CD14-positive monocyte (primary cell): ENCODE measurements around the gene NRXN3. TPM values are rescaled to one million over a fixed set of nuclear protein-coding genes. Genes with fewer than 3 reads are reported as not detected.

Experiments
- DNase-seq, 3 donors: peaks; one replicate each; pipeline ENCODE4 v3.0.0-alpha.2; 2011 to 2022
- H2AFZ ChIP-seq: 2 replicates; pipeline ENCODE4 v1.6.0; 2012; ENCODE audit warnings: mild to moderate bottlenecking, low read depth, low read length, inconsistent platforms; ENCODE audit not compliant: insufficient read depth, poor library complexity, severe bottlenecking
- H3K27ac ChIP-seq, 2 donors: 1 replicate in 1 of 2; 2 replicates in 1 of 2; pipeline ENCODE4 v1.5.1; 2012 to 2013; ENCODE audit warnings: low read length in 2 of 2, control low read depth in 1 of 2, inconsistent platforms in 1 of 2, low read depth in 1 of 2, mild to moderate bottlenecking in 1 of 2
- H3K27me3 ChIP-seq, 2 donors: one replicate each; pipeline versions ENCODE4 v1.6.0 to v1.6.1; 2011 to 2013; ENCODE audit warnings: low read length in 2 of 2; ENCODE audit not compliant: control insufficient read depth in 2 of 2, insufficient read depth in 2 of 2
- H3K36me3 ChIP-seq, 2 donors: replicated peaks in 1 of 2; 1 replicate in 1 of 2; 2 replicates in 1 of 2; pipeline versions ENCODE4 v1.5.1 to v1.6.1; 2012 to 2013; ENCODE audit warnings: low read length in 2 of 2, control low read depth in 1 of 2, inconsistent platforms in 1 of 2, mild to moderate bottlenecking in 1 of 2; ENCODE audit not compliant: insufficient read depth in 2 of 2, control insufficient read depth in 1 of 2
- H3K4me1 ChIP-seq, 2 donors: 1 replicate in 1 of 2; 2 replicates in 1 of 2; pipeline versions ENCODE4 v1.5.1 to v1.6.1; 2012 to 2013; ENCODE audit warnings: low read length in 2 of 2, control low read depth in 1 of 2, inconsistent platforms in 1 of 2, mild to moderate bottlenecking in 1 of 2, moderate library complexity in 1 of 2; ENCODE audit not compliant: insufficient read depth in 2 of 2, control insufficient read depth in 1 of 2
- H3K4me2 ChIP-seq: replicated peaks from 2 replicates; pipeline ENCODE3; 2012; ENCODE audit warnings: low read length, moderate library complexity, mild to moderate bottlenecking; ENCODE audit not compliant: poor library complexity, severe bottlenecking; ENCODE audit errors: extremely low read depth
- H3K4me3 ChIP-seq, 3 experiments: fragments of 200-600 bp in 1 of 3; sonication (generic) in 1 of 3; replicated peaks in 1 of 3; 1 replicate in 2 of 3; 2 replicates in 1 of 3; pipeline ENCODE4 v1.5.1; 2011 to 2013; ENCODE audit warnings: low read length in 3 of 3, mild to moderate bottlenecking in 3 of 3, control low read depth in 2 of 3, low read depth in 2 of 3, inconsistent platforms in 1 of 3, moderate library complexity in 1 of 3
- H3K79me2 ChIP-seq: 2 replicates; pipeline ENCODE4 v1.6.0; 2012; ENCODE audit warnings: mild to moderate bottlenecking, control low read depth, inconsistent platforms, low read length, moderate library complexity; ENCODE audit not compliant: insufficient read depth
- H3K9ac ChIP-seq: 2 replicates; pipeline ENCODE4 v1.6.0; 2017; ENCODE audit warnings: low read length, mild to moderate bottlenecking; ENCODE audit not compliant: insufficient read depth, poor library complexity, severe bottlenecking
- H3K9me3 ChIP-seq, 2 donors: replicated peaks in 1 of 2; 1 replicate in 1 of 2; 2 replicates in 1 of 2; pipeline versions ENCODE4 v1.5.1 to v1.6.1; 2012 to 2013; ENCODE audit warnings: low read length in 2 of 2, control low read depth in 1 of 2; ENCODE audit not compliant: control insufficient read depth in 1 of 2, insufficient read depth in 1 of 2
- H4K20me1 ChIP-seq: 2 replicates; pipeline ENCODE4 v1.6.0; 2012; ENCODE audit warnings: mild to moderate bottlenecking, low read length, control low read depth, moderate library complexity; ENCODE audit not compliant: insufficient read depth
- H3K27ac Mint-ChIP-seq, 7 donors: one replicate each; pipeline ENCODE4 v1.8.0; 2020; ENCODE audit warnings: mild to moderate bottlenecking in 7 of 7, mixed read lengths in 7 of 7, moderate library complexity in 6 of 7, inconsistent platforms in 2 of 7
- H3K27me3 Mint-ChIP-seq, 3 donors: one replicate each; pipeline ENCODE4 v1.8.0; 2021 to 2022; ENCODE audit warnings: low read depth in 3 of 3, mild to moderate bottlenecking in 3 of 3, mixed read lengths in 3 of 3, moderate library complexity in 3 of 3, inconsistent platforms in 1 of 3
- H3K36me3 Mint-ChIP-seq, 2 donors: one replicate each; pipeline ENCODE4 v1.8.0; 2020; ENCODE audit warnings: mixed read lengths in 2 of 2, inconsistent platforms in 1 of 2, mild to moderate bottlenecking in 1 of 2
- H3K4me1 Mint-ChIP-seq: one replicate; pipeline ENCODE4 v1.8.0; 2020; ENCODE audit warnings: mild to moderate bottlenecking, mixed read lengths
- H3K4me3 Mint-ChIP-seq, 2 donors: one replicate each; pipeline ENCODE4 v1.8.0; 2020; ENCODE audit warnings: mild to moderate bottlenecking in 2 of 2, mixed read lengths in 2 of 2, moderate library complexity in 1 of 2
- H3K9me3 Mint-ChIP-seq, 7 donors: one replicate each; pipeline ENCODE4 v1.8.0; 2020 to 2022; ENCODE audit warnings: mixed read lengths in 7 of 7, mild to moderate bottlenecking in 6 of 7, moderate library complexity in 6 of 7, inconsistent platforms in 2 of 7
- CTCF ChIP-seq: fragments of 200-600 bp; IDR thresholded peaks from one replicate; pipeline ENCODE4 v1.8.0; 2022; ENCODE audit warnings: antibody characterized with exemption, mild to moderate bottlenecking
- WGBS: methylation state at CpG from one replicate; pipeline ENCODE4 v1.1.5; 2013; ENCODE audit warnings: missing lambda C conversion rate; ENCODE audit not compliant: insufficient coverage; 5-methylcytosine and 5-hydroxymethylcytosine counted together
- intact Hi-C, 2 donors: fragments of 100-400 bp; cut with micrococcal nuclease; formaldehyde crosslinking; loops; one replicate each; pipeline versions ENCODE4 v1.15.0 to v1.15.1; 2023
- polyA plus RNA-seq, 3 donors: library from polyadenylated mRNA; depleted of rRNA in 1 of 3; unstranded in 2 of 3; stranded (reverse) in 1 of 3; fragments of 300-500 nt in 2 of 3; fragments of >200 nt in 1 of 3; fragmentation: Illumina TruSeq in 2 of 3; gene quantifications; 1 replicate in 2 of 3; 2 replicates in 1 of 3; pipeline ENCODE4 v1.2.3, GENCODE V29; 2012 to 2021

NRXN3 gene
- polyA plus RNA-seq, 3 donors, result not detected

GRCh38 chr14:79177106-79177505 is 1006.9 kb downstream of the NRXN3 start:
- Mint-ChIP-seq H3K36me3 (no peaks in the 10 kb centered on the region), H3K27me3 (peaks cover 0 to 3% (median 0%) of the 10 kb centered on the region in 3 donors), H3K4me3 (no peak overlapping the region), H3K4me1 (no peaks in the 10 kb centered on the region), H3K27ac (no peak overlapping the region), H3K9me3 (no peaks in the 10 kb centered on the region)
- H4K20me1 ChIP-seq, result no peaks in the 10 kb centered on the region
- DNase-seq, result no peak
- no peak overlapping the region for H3K4me2 ChIP-seq
- H3K4me3 ChIP-seq, result no peak overlapping the region
- H3K36me3 ChIP-seq, result no peaks in the 10 kb centered on the region
- H3K27ac ChIP-seq, result no peak overlapping the region
- no peak overlapping the region for H2AFZ ChIP-seq
- no peak for TF ChIP-seq CTCF
- no peaks in the 10 kb centered on the region for H3K27me3 ChIP-seq
- WGBS, result no CpG with 5 or more reads among the region's 4 CpGs
- no peaks in the 10 kb centered on the region for H3K9me3 ChIP-seq
- no peaks in the 10 kb centered on the region for H3K79me2 ChIP-seq
- intact Hi-C loops, result no loop called here
- H3K9ac ChIP-seq, result no peak overlapping the region
- H3K4me1 ChIP-seq, result no peaks in the 10 kb centered on the region

GRCh38 chr14:79178719-79179118 is 1008.5 kb downstream of the NRXN3 start:
- Mint-ChIP-seq H3K27ac (no peak overlapping the region), H3K27me3 (peaks cover 0 to 3% (median 0%) of the 10 kb centered on the region in 3 donors), H3K4me1 (no peaks in the 10 kb centered on the region), H3K36me3 (no peaks in the 10 kb centered on the region), H3K9me3 (no peaks in the 10 kb centered on the region), H3K4me3 (no peak overlapping the region)
- no peak overlapping the region for H2AFZ ChIP-seq
- no peaks in the 10 kb centered on the region for H3K36me3 ChIP-seq
- no peaks in the 10 kb centered on the region for H3K27me3 ChIP-seq
- H4K20me1 ChIP-seq, result no peaks in the 10 kb centered on the region
- no peak for TF ChIP-seq CTCF
- H3K27ac ChIP-seq, result no peak overlapping the region
- no peak for DNase-seq
- H3K9me3 ChIP-seq, result no peaks in the 10 kb centered on the region
- no peaks in the 10 kb centered on the region for H3K79me2 ChIP-seq
- no peaks in the 10 kb centered on the region for H3K4me1 ChIP-seq
- intact Hi-C loops, result no loop called here
- H3K4me2 ChIP-seq, result no peak overlapping the region
- no peak overlapping the region for H3K4me3 ChIP-seq
- H3K9ac ChIP-seq, result no peak overlapping the region
